NCI-H526 (cell line): ENCODE results near the gene AIG1.

Source experiments
- DNase-seq, 2 experiments: peaks; one replicate each; lab custom pipeline; 2025; lab: John Stamatoyannopoulos, UW

AIG1 gene

DNA sequence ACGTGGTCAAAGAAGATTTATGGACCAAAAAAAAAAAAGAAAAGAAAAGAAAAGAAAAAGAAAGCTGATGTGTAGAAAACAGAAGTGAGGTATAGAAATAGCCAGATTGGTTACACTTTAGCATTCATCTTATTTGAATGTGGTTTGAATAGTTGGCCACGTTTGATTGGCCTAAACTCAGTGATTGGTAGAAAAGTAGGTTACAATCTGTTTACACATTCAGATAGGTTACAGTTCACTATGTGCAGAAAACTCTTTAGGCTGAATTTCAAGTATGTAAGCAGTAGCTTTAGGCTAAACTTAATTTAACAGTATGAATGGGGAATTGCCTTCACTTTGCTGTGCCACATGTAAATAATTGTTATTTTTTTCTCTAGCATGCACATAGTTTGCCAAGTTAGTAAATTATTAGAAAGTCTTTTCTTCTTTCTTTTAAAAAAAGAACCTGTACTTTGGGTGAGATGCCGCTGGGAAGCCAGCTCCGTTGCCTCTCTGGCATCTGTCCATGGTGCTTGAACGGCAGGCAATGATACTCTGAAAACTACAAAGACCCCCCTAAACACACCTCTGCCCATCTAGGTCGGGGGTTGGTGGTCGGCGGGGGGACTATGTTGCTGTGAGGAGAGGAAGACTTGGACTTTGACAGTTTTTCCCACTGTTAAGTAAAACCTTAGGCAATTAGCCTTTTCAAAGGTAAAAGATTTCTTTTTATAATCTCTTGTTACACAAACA, 173.0 kb downstream of the AIG1 start:
- DNase-seq, result peak; percentile 12 to 25

DNA sequence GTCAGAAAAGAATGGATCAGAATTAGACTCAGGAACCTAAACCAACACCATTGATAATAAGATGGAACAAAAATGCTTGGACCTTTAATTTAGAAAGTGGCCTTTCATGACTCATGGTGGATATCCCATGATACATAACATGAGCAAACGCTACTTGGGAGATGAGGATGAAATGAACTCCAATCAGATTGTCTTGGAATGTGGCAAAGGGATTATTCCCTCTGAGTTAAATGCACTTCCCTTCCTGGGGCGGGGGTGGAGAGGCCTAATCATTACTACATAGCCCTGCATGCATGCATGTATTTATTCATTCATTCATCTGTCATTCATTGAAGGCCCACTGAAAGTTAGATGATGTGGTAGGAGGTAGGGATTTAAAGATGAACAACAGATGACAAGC, 174.0 kb downstream of the AIG1 start:
- no peak for DNase-seq

- peak; percentile 39 to 60 for DNase-seq
Measured at GRCh38 chr6:143236151-143236798, 175.6 kb downstream of the AIG1 start.

DNA sequence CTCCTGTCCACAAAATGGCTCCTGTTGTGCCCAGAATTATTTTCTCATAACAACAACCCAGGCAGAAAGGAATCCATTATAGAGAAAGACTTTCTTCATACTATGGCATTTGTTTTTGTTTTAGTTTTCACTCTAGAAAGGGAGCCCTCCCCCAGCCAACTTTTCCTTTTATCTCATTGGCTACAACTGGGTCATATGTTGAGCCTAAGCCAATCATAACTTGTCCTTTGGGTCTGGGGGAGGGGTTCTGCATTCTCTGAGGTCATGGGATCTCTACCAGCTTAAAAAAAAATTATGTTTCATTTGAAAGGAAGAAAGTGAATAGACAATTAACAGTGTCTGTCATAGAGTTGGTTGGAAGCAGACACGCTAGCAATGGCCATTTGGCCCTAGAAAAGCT, 177.6 kb downstream of the AIG1 start:
- DNase-seq, result no peak

- no peak for DNase-seq
Measured at GRCh38 chr6:143241111-143241510, 180.4 kb downstream of the AIG1 start.

DNA sequence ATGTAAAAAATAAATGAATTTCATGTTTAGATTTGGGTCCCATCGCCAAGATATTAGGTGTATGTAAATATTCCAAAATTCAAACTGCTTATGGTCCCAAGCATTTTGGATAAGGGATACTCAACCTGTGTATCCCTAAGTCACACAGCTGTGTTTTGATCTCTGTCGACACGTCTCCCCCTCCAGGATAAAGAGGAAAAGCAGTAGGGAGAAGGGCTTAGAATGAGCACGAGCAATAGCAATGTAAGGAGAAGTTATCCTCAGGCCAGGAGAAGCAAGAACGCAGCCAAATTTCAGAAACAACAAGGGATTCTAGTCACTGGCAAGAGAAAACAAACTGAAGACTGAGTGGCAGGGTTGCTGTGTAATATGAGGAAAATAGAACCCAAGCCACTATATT, 181.2 kb downstream of the AIG1 start:
- no peak for DNase-seq

GRCh38 chr6:143243786-143244185, 183.1 kb downstream of the AIG1 start:
- DNase-seq, result no peak

GRCh38 chr6:143245656-143246055, 185.0 kb downstream of the AIG1 start:
- no peak for DNase-seq

DNA sequence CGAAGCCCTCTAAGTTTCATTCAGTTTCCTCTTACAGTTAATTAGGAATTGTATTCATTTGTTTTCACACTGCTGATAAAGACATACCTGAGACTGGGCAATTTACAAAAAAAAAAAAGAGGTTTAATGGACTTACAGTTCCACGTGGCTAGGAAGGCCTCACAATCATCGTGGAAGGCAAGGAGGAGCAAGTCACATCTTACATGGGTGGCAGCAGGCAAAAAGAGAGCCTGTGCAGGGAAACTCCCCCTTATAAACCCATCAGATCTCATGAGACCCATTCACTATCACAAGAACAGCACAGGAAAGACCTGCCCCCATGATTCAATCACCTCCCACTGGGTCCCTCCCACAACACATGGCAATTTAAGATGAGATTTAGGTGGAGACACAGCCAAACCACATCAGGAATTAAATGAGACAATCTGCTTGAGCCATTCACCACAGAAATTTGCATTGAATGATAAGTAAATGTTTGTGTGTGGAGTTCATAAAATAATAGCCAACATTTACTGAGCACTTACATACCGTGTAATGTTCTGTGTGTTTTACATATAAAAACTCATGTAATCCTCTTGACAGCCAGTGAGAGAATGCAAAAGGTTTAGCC, 185.6 kb downstream of the AIG1 start:
- DNase-seq, result peak in 1 of 2 experiments; percentile 3

DNA sequence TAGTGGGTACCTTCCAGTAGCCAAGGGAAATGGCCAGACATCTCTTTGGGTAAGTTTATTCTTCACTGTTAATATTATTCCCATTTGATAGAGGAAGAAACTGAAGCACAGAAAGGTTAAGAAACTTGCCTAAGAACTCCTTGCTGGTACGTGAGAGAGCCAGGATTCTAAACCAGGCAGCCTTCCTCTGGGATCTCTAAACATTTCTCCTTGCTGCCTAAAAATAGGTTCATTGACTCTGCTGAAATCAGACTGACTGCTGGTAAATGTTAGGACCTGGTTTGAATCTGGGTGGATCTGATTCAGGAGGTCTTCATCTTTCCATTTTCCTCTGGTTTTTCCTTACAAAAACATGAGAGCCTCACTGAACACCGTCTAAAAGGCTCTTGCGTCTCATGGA, 186.9 kb downstream of the AIG1 start:
- DNase-seq, result no peak

- DNase-seq, result no peak
Measured at GRCh38 chr6:143248359-143248758, 187.7 kb downstream of the AIG1 start.

DNA sequence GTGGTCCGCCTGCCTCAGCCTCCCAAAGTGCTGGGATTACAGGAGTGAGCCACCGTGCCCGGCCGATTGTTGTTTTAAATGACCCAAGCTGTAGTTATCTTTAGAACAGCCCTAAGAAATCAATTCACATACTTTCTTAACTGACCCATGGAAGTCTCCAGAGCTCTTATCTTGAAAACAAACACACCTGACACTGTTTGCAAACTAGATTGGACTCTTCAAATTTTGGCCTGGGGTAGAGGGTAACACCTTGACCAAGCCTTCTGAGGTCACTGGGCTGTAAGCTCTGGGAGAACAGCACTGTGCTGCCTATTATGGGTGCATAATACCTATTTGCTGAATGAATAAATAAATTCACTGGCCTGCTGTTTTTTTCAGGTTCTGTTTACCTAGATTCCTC, 190.6 kb downstream of the AIG1 start:
- no peak for DNase-seq

DNA sequence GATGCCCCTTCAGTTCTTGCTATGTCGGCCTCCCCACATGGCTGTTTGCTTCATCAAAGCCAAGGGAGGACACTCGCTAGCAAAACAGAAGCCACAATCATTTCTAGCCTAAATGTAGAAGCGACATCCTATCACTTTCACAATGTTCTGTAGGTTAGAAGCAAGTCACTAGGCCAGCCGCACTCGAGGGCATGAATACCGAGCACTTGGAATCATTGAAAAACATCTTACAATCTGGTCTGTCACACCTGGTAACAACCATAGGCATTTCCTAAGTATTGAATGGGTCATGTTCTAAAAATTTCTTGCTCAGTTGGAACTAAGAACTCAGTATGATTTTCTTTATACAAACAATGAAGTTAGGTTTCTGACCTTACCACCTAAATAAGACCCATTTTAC, 192.3 kb downstream of the AIG1 start:
- DNase-seq, result no peak

- no peak for DNase-seq
Measured at GRCh38 chr6:143253586-143253985, 192.9 kb downstream of the AIG1 start.

- DNase-seq, result no peak
Measured at GRCh38 chr6:143258945-143259344, 198.3 kb downstream of the AIG1 start.

GRCh38 chr6:143260857-143261256, 200.2 kb downstream of the AIG1 start:
- no peak for DNase-seq

GRCh38 chr6:143261899-143262436, 201.3 kb downstream of the AIG1 start:
- DNase-seq, result no peak

DNA sequence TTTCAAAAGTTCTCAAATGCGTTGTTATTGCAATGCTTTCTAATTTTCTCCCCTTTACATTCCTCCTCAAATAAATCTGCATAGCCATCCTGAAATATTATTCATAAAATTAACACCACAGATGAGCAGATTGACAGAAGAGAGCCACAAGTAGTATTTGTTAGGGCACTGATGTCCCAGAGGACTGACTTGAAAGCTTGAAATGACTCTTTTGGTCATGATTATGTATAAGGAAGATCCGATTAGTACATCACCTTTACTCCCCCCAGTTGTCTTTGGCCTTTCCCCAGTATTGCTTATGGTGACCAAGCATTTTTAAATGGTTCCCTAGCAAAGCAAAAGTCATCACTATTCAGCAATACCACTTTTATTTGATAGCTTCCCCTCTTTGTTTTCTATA, 202.2 kb downstream of the AIG1 start:
- no peak for DNase-seq

- no peak for DNase-seq
Measured at GRCh38 chr6:143264379-143264778, 203.7 kb downstream of the AIG1 start.

- DNase-seq, result no peak
Measured at GRCh38 chr6:143264986-143265764, 204.5 kb downstream of the AIG1 start.

DNA sequence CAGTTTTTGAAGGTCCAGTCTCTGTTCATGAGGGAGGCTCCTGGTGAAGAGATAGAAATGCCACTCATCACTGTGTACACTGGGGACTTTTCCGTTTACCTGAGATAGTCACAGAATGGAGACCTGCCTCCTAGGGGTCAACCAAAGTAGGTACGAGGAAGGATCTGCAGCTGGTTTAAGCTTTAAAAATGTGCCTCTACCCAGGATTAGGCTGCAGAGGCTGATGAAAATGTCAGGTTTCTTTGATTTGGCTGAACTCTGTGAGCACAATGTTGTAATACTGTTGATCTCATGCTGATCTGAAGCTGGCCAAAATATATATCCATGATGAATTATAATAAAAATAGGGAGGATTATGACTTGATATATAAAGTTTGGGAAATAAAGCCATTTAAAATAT, 207.1 kb downstream of the AIG1 start:
- DNase-seq, result no peak

- DNase-seq, result no peak
Measured at GRCh38 chr6:143268439-143268838, 207.8 kb downstream of the AIG1 start.
